Neural progenitor cell (in vitro differentiated cells): ENCODE results near the gene RGS18. TPM values are rescaled to one million over a fixed set of nuclear protein-coding genes. Genes with fewer than 3 reads are reported as not detected.

Experiments
- DNase-seq: peaks from one replicate; pipeline ENCODE4 v3.0.0-alpha.2; 2016; ENCODE audit warnings: low spot score
- H2AFZ ChIP-seq: fragments of 200-600 bp; sonication (generic); replicated peaks from 2 replicates; pipeline ENCODE4 v1.6.1; 2016; ENCODE audit warnings: antibody characterized with exemption
- H3F3A ChIP-seq: fragments of 200-600 bp; sonication (generic); 2 replicates; pipeline ENCODE4 v1.6.1; 2016; ENCODE audit warnings: antibody characterized with exemption, low read depth
- H3K27ac ChIP-seq: fragments of 200-600 bp; sonication (generic); 2 replicates; pipeline ENCODE4 v1.5.1; 2016; ENCODE audit warnings: mild to moderate bottlenecking
- H3K27me3 ChIP-seq: fragments of 200-600 bp; sonication (generic); 2 replicates; pipeline ENCODE4 v1.6.1; 2016; ENCODE audit warnings: mild to moderate bottlenecking, moderate library complexity
- H3K36me3 ChIP-seq: fragments of 200-600 bp; sonication (generic); 2 replicates; pipeline ENCODE4 v1.5.1; 2016
- H3K4me1 ChIP-seq: fragments of 200-600 bp; sonication (generic); 2 replicates; pipeline ENCODE4 v1.6.1; 2016; ENCODE audit warnings: mixed run types
- H3K4me2 ChIP-seq: fragments of 200-600 bp; sonication (generic); 2 replicates; pipeline ENCODE4 v1.6.1; 2016
- H3K4me3 ChIP-seq: fragments of 200-600 bp; sonication (generic); 2 replicates; pipeline ENCODE4 v1.5.1; 2016
- H3K79me2 ChIP-seq: fragments of 200-600 bp; sonication (generic); 2 replicates; pipeline ENCODE4 v1.6.1; 2016; ENCODE audit warnings: low read depth
- H3K9ac ChIP-seq: fragments of 200-600 bp; sonication (generic); 2 replicates; pipeline ENCODE4 v1.6.1; 2016
- H3K9me3 ChIP-seq: fragments of 200-600 bp; sonication (generic); 2 replicates; pipeline ENCODE4 v1.5.1; 2016; ENCODE audit warnings: low read depth
- H4K20me1 ChIP-seq: fragments of 200-600 bp; sonication (generic); 2 replicates; pipeline ENCODE4 v1.6.1; 2016; ENCODE audit warnings: low read depth
- H3K27ac Mint-ChIP-seq: 3 replicates; pipeline ENCODE4 v1.8.0; 2021; ENCODE audit warnings: mixed read lengths
- H3K27me3 Mint-ChIP-seq: 2 replicates; pipeline ENCODE4 v1.8.0; 2022; ENCODE audit warnings: low read depth, mild to moderate bottlenecking, inconsistent platforms, moderate library complexity, mixed read lengths; ENCODE audit not compliant: insufficient read depth
- H3K36me3 Mint-ChIP-seq: 3 replicates; pipeline ENCODE4 v1.8.0; 2021; ENCODE audit warnings: mixed read lengths
- H3K4me1 Mint-ChIP-seq: 3 replicates; pipeline ENCODE4 v1.8.0; 2021; ENCODE audit warnings: mixed read lengths
- H3K4me3 Mint-ChIP-seq: 3 replicates; pipeline ENCODE4 v1.8.0; 2021; ENCODE audit warnings: mild to moderate bottlenecking, moderate library complexity, mixed read lengths
- H3K9me3 Mint-ChIP-seq: 3 replicates; pipeline ENCODE4 v1.8.0; 2020; ENCODE audit warnings: mixed read lengths
- CTCF ChIP-seq: fragments of 200-600 bp; sonication (generic); IDR thresholded peaks from 2 replicates; pipeline ENCODE4 v1.5.1; 2017; ENCODE audit warnings: antibody characterized with exemption, mild to moderate bottlenecking
- EZH2 ChIP-seq: fragments of 200-600 bp; sonication (generic); IDR thresholded peaks from 2 replicates; pipeline ENCODE4 v1.6.1; 2017; ENCODE audit warnings: antibody characterized with exemption, mild to moderate bottlenecking, moderate library complexity
- EZH2phosphoT487 ChIP-seq: fragments of 200-600 bp; sonication (generic); IDR thresholded peaks from 2 replicates; pipeline ENCODE4 v1.6.1; 2017; ENCODE audit warnings: antibody characterized with exemption
- total RNA-seq: library from RNA; depleted of rRNA; stranded (reverse); fragments of >200 nt; gene quantifications from 2 replicates; pipeline ENCODE4 v1.2.3, GENCODE V29; 2015; ENCODE audit warnings: low replicate concordance

Gene RGS18
- total RNA-seq, 1 donor from 2014 or later = not detected

DNA sequence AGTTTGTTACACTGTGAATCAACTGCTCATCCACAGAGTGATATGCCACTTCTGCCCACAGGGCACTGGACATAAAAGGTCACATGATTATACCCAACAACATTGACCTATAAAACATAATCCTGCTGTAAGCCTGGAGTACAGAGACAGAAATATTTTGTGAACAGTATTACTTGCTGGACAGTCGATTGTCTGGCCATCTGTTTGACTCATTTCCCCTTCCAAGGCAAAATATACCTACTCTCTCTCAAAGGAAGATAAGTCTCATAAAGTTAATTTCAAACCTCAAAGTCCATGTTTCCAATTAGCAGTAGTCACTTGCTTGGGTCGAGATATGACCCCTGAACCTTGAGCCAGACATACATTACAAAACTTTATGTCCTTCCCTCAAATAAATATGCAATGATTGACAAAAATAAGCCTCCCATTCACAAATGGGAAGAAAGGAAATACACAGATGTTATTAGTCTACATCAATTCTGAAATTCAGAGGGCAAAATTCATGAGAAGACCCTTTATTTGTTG is 39.3 kb upstream of the RGS18 start:
- no peak for DNase-seq
- Mint-ChIP-seq H3K4me1 (no peaks in the 10 kb centered on the region), H3K36me3 (no peaks in the 10 kb centered on the region), H3K27me3 (no peaks in the 10 kb centered on the region), H3K27ac (no peak overlapping the region), H3K4me3 (no peak overlapping the region), H3K9me3 (no peaks in the 10 kb centered on the region)
- Histone ChIP-seq H3K9me3 (no peaks in the 10 kb centered on the region), H3K27me3 (no peaks in the 10 kb centered on the region), H3K36me3 (no peaks in the 10 kb centered on the region), H3K4me3 (no peak overlapping the region), H3K27ac (no peak overlapping the region), H2AFZ (no peak overlapping the region), H3K4me1 (no peaks in the 10 kb centered on the region), H3K4me2 (no peak overlapping the region), H4K20me1 (no peaks in the 10 kb centered on the region), H3K9ac (no peak overlapping the region), H3F3A (no peaks in the 10 kb centered on the region), H3K79me2 (no peaks in the 10 kb centered on the region)
- TF ChIP-seq CTCF (no peak), EZH2phosphoT487 (no peak), EZH2 (no peak)

DNA sequence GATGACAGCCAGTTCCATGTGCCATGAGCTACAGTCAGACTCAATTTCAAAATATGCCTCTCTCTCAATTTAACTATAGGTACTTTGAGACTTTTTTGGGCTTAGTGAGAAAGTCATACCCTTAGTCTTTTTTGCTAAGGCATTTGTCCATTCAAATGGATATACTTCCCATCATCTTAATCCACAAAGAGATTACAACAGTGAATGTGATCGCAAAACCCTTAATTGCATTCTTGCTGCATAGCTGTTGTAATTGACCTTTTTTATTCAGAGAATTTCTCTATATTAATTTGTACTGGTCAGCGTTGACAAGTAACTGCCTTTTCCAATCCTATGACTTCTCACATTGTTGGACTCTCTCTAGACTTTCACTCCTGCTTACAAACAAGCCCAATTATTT is 38.6 kb upstream of the RGS18 start:
- no peak overlapping the region for H3K4me3 ChIP-seq
- Mint-ChIP-seq H3K4me3 (no peak overlapping the region), H3K27me3 (no peaks in the 10 kb centered on the region), H3K27ac (no peak overlapping the region), H3K9me3 (no peaks in the 10 kb centered on the region), H3K4me1 (no peaks in the 10 kb centered on the region), H3K36me3 (no peaks in the 10 kb centered on the region)
- TF ChIP-seq CTCF (no peak), EZH2 (no peak), EZH2phosphoT487 (no peak)
- H3K79me2 ChIP-seq = no peaks in the 10 kb centered on the region
- no peak for DNase-seq
- H3K9me3 ChIP-seq = no peaks in the 10 kb centered on the region
- no peaks in the 10 kb centered on the region for H3K36me3 ChIP-seq
- H3K4me1 ChIP-seq = no peaks in the 10 kb centered on the region
- H3K4me2 ChIP-seq = no peak overlapping the region
- no peaks in the 10 kb centered on the region for H3F3A ChIP-seq
- no peak overlapping the region for H2AFZ ChIP-seq
- H4K20me1 ChIP-seq = no peaks in the 10 kb centered on the region
- H3K9ac ChIP-seq = no peak overlapping the region
- no peak overlapping the region for H3K27ac ChIP-seq
- no peaks in the 10 kb centered on the region for H3K27me3 ChIP-seq

DNA sequence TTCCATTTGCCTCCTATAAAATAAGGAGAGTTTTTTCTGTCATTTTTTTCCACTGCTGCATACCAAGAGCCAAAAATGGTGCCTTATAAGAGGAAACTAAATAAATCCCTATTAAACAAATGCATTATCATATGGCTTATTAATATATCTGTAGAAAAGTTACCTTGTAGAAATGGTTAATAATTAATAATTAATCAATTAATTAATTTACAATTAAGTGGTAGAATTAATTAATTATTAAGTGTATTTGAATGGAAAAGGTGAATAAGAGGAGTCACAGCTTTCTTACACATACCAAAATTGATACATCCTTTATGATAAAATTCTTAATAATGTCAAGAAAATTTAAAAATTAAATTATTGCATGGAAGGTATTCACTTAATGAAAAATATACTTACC is 35.6 kb upstream of the RGS18 start:
- no peaks in the 10 kb centered on the region for H3K4me1 Mint-ChIP-seq
- Histone ChIP-seq H3F3A (no peaks in the 10 kb centered on the region), H3K4me3 (no peak overlapping the region), H3K36me3 (no peaks in the 10 kb centered on the region), H3K4me2 (no peak overlapping the region), H3K4me1 (no peaks in the 10 kb centered on the region), H3K27me3 (no peaks in the 10 kb centered on the region), H3K79me2 (no peaks in the 10 kb centered on the region), H3K9ac (no peak overlapping the region), H2AFZ (no peak overlapping the region), H3K9me3 (no peaks in the 10 kb centered on the region), H4K20me1 (no peaks in the 10 kb centered on the region), H3K27ac (no peak overlapping the region)
- TF ChIP-seq CTCF (no peak), EZH2 (no peak), EZH2phosphoT487 (no peak)
- no peak for DNase-seq
- H3K9me3 Mint-ChIP-seq = no peaks in the 10 kb centered on the region
- no peak overlapping the region for H3K27ac Mint-ChIP-seq
- H3K4me3 Mint-ChIP-seq = no peak overlapping the region
- H3K27me3 Mint-ChIP-seq = no peaks in the 10 kb centered on the region
- no peaks in the 10 kb centered on the region for H3K36me3 Mint-ChIP-seq

- Mint-ChIP-seq H3K4me1 (no peaks in the 10 kb centered on the region), H3K27me3 (no peaks in the 10 kb centered on the region), H3K27ac (no peak overlapping the region), H3K4me3 (no peak overlapping the region), H3K36me3 (no peaks in the 10 kb centered on the region), H3K9me3 (no peaks in the 10 kb centered on the region)
- Histone ChIP-seq H4K20me1 (no peaks in the 10 kb centered on the region), H3K36me3 (no peaks in the 10 kb centered on the region), H3K4me2 (no peak overlapping the region), H2AFZ (no peak overlapping the region), H3K4me3 (no peak overlapping the region), H3K27ac (no peak overlapping the region), H3K9ac (no peak overlapping the region), H3K79me2 (no peaks in the 10 kb centered on the region), H3K27me3 (no peaks in the 10 kb centered on the region), H3K4me1 (no peaks in the 10 kb centered on the region), H3F3A (no peaks in the 10 kb centered on the region), H3K9me3 (no peaks in the 10 kb centered on the region)
- DNase-seq = no peak
- TF ChIP-seq CTCF = no peak
Observed at GRCh38 chr1:192123212-192123611, 35.0 kb upstream of the RGS18 start.
